NCI-H460 (cell line): ENCODE measurements around the gene HCN2. TPM values are rescaled to one million over a fixed set of nuclear protein-coding genes. Genes with fewer than 3 reads are reported as not detected.

Experiments used
- DNase-seq: peaks from one replicate; pipeline ENCODE4 v3.0.0-alpha.2; 2016; ENCODE audit warnings: low read depth; ENCODE audit errors: extremely low read depth
- total RNA-seq: library from RNA; depleted of rRNA; stranded (reverse); fragments of >200 nt; shearing (Covaris generic); gene quantifications from 2 replicates; pipeline ENCODE4 v1.2.3, GENCODE V29; 2014

Gene HCN2
- total RNA-seq, 1 experiment from 2014 or later = 0.45 TPM

DNA sequence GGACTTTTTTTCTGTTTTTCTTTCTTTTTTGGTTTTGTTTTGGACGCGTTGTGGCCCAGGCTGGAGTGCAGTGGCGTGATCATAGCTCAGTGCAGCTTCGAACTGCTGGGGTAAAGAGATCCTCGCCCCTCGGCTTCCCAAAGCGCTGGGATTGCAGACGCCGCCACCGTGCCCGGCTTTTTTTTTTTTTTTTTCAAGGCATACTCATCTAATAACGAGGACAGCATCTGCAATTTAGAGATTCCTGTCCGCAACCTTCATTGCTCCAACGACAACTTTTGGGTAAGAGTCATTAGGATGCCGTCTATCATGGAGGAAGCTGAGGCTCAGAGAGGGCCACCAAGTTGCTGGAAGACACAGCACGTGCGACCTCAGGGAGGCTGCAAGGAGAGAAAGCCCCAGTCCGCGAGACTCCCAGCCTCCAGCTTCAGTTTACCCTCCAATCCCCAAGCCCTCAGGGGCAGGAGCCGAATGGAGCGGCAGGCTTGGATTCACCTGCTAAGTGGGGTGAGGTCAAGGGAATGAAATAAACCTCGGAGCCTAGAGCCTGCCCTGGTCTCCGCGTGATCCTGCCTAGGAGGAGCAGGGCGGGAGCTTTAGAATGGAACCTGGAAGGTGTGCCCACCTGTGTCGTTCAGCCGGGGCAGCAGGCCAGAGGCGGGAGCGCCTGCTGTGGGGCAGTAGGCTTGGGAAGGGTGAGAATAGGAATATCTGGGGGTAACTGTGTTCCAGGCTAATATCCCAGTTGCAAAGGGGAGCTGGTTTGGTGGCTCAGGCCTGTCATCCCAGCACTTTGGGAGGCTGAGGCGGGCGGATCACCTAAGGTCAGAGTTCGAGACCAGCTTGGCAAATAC, 44.3 kb downstream of the HCN2 start:
- no peak for DNase-seq

DNA sequence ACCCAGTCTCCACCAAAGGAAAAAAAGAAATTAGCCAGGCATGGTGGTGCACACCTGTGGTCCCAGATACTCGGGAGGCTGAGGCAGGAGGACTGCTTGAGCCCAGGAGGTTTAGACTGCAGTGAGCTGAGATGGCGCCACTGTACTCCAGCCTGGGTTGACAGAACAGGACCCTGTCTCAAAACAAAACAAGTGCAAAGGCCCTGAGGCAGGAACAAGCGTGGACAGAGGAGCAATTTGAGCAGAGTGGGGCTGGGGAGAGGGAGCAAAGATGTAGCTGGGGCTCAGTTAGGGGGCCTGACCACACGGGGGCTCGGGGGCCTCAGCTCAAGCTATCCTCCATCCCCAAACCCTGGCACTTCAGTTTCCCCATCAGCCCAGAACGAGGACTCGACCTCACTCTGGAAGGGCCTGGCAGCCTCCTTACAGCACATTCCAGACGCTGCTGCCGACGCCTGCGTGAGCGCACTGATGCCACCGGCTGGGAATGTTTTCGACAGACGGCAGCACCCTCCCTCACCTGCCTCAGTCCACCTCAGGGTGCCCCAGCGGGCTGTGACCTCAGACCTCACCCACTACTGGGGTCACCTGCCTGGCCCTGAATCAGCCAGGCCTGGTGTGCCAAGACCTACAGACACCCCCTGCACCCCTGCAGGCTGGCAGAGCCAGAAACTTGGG, 45.4 kb downstream of the HCN2 start:
- no peak for DNase-seq

DNA sequence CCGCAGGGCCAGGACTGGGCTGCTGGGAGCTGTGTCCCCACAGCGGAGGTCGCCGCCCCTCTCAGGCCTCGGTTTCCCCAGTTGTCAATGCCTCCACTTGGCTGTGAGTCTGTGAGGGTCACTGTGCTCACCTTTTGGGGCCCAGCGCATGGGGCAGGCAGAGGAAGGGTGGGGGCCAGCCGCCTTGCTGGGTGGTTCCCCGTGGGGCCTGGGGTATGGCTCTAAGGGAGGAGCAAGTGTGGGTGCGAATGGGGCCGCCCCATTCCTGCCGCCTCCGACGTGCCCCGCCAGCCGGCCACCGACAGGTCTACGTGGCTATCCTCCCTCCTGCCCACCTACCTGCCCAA, 49.2 kb downstream of the HCN2 start:
- DNase-seq = no peak

GRCh38 chr19:639253-640160, 49.8 kb downstream of the HCN2 start, which contains the start of gene FGF22:
Gene FGF22, plus strand, starts transcription at chr19:639879. Its CDS starts 47 bp downstream, at chr19:639926.
- DNase-seq = peak; percentile 80

DNA sequence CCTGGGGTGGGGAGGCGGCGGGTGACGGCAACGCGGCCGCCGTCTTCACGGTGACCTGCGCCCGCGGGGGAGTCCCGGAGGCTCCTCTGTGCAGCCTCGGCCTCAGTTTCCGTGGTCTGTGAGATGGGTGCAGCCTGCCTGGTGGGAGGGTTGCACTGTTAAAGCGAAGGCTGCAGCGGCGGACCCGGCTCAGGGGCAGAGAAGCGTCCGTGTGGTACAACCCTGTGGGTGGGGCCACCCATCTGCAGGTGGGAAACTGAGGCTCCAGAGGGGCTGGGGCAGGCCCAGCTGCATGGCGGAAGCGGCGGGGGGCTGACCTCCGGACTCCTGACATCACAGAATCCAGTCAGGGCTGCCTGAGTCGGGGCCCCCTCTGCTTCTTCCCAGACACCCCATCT, 50.5 kb downstream of the HCN2 start:
- no peak for DNase-seq

GRCh38 chr19:640606-641189, 51.0 kb downstream of the HCN2 start:
- no peak for DNase-seq

- no peak for DNase-seq
Measured at GRCh38 chr19:641702-642101, 52.0 kb downstream of the HCN2 start.

DNA sequence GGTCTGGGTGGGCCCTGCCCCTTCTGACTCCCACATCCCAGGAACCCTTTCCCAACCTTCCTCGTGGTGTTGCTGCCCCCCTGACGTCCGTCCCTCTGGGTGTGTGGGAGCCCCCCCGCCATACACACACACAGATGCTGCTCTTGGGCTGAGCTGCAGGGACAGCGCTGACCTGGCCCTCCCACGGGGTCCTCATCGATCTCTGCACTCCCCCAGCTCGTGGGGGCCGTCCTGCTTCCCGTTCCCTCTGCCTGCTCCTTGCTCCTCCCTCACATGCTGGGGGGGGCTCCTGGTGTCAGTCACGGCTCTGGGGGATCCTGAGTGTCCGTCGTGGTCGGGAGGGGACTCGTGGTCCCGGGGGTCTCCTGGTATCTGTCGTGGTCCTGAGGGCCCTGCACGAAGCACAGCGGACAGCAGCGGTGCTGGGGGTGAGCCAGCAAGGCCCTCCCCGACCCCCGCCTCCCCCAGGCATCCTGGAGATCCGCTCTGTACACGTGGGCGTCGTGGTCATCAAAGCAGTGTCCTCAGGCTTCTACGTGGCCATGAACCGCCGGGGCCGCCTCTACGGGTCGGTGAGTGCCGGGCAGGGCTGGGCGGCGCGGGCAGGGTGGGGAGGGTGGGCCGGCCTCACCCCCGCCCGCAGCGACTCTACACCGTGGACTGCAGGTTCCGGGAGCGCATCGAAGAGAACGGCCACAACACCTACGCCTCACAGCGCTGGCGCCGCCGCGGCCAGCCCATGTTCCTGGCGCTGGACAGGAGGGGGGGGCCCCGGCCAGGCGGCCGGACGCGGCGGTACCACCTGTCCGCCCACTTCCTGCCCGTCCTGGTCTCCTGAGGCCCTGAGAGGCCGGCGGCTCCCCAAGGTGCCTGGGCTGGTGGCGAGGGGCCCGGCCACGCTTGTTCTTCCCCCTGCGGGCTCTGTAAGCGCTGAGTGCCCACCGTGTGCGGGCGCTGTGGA, 53.4 kb downstream of the HCN2 start:
- no peak for DNase-seq

DNA sequence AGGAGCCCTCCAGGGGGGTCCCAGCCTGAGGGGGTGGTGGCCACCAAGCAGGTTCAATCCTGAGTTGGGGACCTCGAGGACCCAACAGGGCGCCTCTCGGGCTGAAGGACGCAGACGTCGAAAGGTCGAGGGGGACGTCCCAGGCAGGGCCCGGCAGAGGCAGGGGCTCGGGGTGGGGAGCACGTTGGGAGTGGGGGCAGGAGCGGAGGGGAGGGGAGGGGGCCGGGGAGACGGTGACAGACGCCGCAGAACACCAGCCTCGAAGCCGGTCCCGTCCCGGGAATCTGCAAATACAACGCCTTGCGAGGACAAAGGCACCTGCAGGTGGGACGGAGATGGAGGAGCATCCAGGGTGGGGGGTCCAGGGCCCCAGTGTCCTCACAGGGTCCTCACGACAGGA, 54.1 kb downstream of the HCN2 start:
- no peak for DNase-seq

DNA sequence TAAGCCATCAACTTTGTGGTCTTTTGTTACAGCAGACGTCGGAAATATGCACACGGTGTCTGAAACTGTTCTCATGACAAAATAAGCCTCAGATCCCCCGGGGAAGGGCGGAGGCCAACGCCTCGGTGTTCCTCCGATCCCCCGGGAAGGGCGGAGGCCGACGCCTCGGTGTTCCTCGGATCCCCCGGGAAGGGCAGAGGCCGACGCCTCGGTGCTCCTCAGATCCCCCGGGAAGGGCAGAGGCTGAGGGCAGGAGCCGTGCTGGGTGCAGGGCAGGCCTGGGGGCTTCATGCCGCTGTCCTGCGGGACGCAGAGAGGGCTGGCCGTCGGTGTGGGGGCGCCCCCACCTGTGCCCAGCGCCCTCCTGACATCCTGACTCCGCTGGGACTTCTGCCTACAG, 54.7 kb downstream of the HCN2 start:
- no peak for DNase-seq

GRCh38 chr19:644789-645188, 55.1 kb downstream of the HCN2 start:
- no peak for DNase-seq

DNA sequence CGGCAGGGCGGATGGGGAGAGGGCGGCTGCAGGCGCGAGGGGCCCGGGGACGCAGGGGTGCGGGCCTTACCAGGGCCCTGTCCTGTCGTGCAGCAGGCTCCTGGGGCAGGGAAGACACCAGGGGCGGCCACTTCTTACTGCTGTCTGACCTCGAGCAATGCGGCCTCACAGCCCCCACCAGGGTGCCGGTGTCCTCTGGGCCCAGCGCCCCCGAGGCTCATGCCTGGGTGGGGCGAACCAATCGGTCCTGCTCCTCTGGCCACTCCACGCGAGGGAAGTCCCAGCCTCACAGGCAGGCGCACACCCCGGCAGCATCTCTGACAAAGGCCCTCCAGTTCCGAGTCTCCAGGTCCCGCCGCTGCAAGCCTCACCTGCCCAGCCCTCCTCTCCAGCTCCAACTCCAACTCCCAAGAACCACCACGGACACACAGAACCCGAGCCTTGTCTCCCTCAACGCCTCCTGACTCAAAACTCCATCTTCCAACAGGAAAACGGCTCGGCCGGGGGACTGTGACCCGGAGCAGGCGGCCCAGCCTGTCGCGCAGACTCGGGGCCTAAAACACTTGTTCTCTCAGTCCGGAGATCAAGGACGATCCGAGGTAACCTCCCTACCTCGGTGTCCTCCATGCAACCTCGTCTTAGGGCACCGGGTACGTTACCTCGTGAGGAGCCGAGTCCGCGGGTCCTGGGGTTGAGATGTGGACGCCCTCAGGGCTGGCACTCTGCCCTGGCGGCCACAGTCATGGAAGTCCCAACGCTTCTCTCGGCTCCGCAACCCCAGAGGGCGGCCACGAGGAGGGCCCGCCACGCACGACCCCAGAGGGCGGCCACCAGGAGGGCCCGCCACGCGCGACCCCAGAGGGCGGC, 56.5 kb downstream of the HCN2 start:
- no peak for DNase-seq

DNA sequence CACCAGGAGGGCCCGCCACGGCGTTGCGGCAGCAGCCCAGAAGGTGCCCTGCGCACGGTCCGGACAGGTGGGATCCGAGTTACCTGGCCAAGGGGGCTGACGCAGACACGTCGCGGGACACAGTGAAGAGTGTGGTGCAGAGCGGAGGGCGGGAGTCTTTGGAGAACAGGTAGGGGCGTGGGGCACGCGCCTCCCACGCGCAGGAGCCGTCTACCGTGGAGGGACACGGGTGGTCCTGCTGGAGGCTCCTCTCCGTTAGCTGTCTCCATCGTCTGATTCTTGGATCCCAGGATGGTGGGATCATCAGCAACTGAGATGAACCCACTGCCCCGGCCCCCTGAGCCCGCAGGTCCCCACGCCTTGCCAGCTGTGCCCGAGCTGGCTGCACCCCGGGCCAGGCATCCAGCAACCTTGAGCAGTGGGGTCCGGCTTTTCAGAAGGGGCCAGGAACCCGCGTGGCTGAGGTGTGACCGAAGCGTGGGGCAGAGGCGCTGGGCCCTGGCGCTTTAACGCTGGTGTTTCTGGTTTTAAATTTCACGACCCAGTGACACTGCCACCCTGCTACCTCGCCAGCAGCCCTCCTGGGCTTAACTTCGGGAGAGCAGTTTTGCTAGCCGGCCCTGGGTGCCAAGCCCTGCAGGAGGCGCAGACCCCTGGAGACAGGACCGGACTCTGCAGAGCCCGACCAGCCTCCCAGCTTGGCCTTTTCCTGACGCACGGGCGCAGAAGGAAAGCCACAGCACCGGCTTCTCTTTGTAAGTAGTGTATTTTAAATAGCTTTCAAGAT, 57.3 kb downstream of the HCN2 start:
- no peak for DNase-seq

- no peak for DNase-seq
Measured at GRCh38 chr19:647566-648284, 58.0 kb downstream of the HCN2 start.

GRCh38 chr19:648305-648704, 58.6 kb downstream of the HCN2 start:
- DNase-seq = no peak

DNA sequence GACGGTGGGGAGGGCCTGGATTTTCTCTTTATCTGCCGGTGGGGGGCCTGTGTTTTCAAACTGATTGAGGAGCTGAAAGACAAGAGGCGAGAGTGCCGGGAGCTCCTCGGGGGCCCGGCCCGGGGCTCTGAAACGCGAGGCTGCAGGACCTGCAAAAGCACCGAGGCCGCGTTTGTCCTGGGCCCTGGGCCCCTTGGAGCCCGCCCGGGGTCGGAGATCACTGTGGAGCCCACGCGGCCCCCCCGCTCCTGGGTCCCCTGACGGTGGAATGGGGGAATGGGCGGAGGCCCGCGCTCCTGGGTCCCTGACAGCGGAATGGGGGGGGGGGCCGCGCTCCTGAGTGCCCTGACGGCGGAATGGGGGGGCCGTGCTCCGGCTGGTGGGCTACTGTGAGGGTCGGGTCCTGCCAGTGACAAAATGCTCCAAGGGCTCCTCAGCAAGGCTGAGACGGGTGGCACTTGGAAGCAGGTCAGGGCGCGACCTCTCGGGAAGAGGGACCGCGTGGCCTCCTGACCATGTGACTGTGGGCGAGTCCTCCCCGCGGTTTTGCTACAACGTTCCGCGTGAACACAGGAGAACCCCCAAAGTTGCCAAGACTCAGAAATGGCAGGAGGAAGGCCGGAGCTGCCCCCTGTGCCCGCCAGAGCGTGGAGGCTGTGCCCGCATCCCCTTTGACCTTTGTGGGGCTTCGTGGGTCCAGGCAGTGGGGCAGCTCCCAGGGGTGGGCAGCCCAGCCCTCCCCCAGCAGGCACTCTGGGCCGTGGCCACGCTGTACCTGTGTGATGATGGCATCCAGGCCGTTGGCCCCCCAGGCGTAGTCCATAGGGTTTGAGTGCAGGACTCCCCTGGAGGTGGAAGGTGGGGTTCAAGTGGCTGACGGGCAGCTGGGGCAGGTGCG, 59.5 kb downstream of the HCN2 start:
- DNase-seq = no peak
